Measurements from ENCODE around the gene TRIM21. TPM values are rescaled to one million over a fixed set of nuclear protein-coding genes. Genes with fewer than 3 reads are reported as not detected.

TRIM21 gene
- total RNA-seq, 2 donors from 2014 or later: 9.8 to 10.0 TPM

- H3K36me3 Mint-ChIP-seq (ENCODE audit: low read depth): peaks cover 47% of the 10 kb centered on the region
- no peaks in the 10 kb centered on the region for H3K9me3 Mint-ChIP-seq
- Histone ChIP-seq H3K36me3 (ENCODE audit: control insufficient read depth, insufficient read depth, low read length) (peaks cover 8% of the 10 kb centered on the region), H3K9me3 (ENCODE audit: control insufficient read depth, low read length) (no peaks in the 10 kb centered on the region), H3K9ac (ENCODE audit: extremely low read depth, low read length, poor library complexity, severe bottlenecking) (no peak overlapping the region), H3K27ac (ENCODE audit: low read depth, low read length) (no peak overlapping the region), H3K27me3 (ENCODE audit: control insufficient read depth, insufficient read depth, low read length, poor library complexity, severe bottlenecking) (no peaks in the 10 kb centered on the region), H3K4me3 (ENCODE audit: low read length) (no peak overlapping the region), H3K4me1 (ENCODE audit: control insufficient read depth, insufficient read depth, low read length) (no peaks in the 10 kb centered on the region)
- no peak for DNase-seq
- no peak overlapping the region for H3K27ac Mint-ChIP-seq
- 97 to 100% methylated on average over 1 to 2 of the region's 2 CpGs for WGBS, 2 experiments (ENCODE audit: insufficient coverage in 1 of 2, insufficient read length in 1 of 2)
- TF ChIP-seq, protein P1, sequence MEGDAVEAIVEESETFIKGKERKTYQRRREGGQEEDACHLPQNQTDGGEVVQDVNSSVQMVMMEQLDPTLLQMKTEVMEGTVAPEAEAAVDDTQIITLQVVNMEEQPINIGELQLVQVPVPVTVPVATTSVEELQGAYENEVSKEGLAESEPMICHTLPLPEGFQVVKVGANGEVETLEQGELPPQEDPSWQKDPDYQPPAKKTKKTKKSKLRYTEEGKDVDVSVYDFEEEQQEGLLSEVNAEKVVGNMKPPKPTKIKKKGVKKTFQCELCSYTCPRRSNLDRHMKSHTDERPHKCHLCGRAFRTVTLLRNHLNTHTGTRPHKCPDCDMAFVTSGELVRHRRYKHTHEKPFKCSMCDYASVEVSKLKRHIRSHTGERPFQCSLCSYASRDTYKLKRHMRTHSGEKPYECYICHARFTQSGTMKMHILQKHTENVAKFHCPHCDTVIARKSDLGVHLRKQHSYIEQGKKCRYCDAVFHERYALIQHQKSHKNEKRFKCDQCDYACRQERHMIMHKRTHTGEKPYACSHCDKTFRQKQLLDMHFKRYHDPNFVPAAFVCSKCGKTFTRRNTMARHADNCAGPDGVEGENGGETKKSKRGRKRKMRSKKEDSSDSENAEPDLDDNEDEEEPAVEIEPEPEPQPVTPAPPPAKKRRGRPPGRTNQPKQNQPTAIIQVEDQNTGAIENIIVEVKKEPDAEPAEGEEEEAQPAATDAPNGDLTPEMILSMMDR (conservative IDR thresholded peaks at IDR 0.05): no peak
- H3K27me3 Mint-ChIP-seq (ENCODE audit: insufficient read depth): no peaks in the 10 kb centered on the region
- no peaks in the 10 kb centered on the region for H3K4me1 Mint-ChIP-seq
- H3K4me3 Mint-ChIP-seq: no peak overlapping the region
These were observed 5.3 kb downstream of the TRIM21 start for GRCh38 chr11:4388221-4388620.

DNA sequence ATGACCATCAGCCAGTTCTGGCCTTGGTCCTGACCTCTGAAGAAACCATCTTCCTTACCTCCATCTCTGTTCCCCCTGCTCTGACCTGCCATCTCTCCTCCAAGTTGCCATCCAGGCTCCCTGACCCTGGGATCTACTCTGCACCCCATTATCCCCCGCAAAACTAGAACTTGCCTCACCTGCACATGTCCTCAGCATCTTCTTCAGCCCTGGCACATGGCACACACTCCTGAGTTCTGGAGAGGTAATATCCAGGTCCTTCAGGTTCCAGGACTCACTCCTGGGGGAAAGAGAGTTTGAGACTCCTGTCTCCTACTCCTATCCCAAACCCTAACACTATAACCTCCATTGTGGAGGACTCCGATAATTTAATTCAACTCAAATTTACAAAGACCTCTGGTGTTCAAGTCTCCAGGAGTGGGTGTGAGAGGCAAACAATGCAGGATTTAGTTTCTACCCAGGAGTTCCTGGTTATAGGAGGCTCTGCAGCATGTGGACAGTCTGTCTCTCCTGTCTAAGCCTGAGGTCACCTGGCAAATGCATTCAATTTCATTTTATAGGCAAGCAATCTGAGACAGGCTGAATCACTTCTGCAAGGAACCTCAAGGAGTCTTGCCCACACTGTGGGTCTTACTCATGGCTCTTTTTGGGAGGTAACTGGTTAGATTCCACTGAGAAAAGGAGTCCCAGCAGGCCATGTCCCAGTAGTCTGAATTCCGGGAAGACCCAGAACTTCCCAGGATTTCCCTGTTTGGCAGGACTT is 7.3 kb downstream of the TRIM21 start:
- H3K27me3 ChIP-seq (ENCODE audit: control insufficient read depth, insufficient read depth, low read length, poor library complexity, severe bottlenecking): no peaks in the 10 kb centered on the region
- Mint-ChIP-seq H3K4me1 (no peaks in the 10 kb centered on the region), H3K27ac (no peak overlapping the region), H3K4me3 (no peak overlapping the region), H3K36me3 (ENCODE audit: low read depth) (peaks cover 42% of the 10 kb centered on the region), H3K27me3 (ENCODE audit: insufficient read depth) (no peaks in the 10 kb centered on the region), H3K9me3 (no peaks in the 10 kb centered on the region)
- no peaks in the 10 kb centered on the region for H3K4me1 ChIP-seq (ENCODE audit: control insufficient read depth, insufficient read depth, low read length)
- TF ChIP-seq, protein P1 (conservative IDR thresholded peaks at IDR 0.05): no peak
- H3K4me3 ChIP-seq (ENCODE audit: low read length): no peak overlapping the region
- H3K9me3 ChIP-seq (ENCODE audit: control insufficient read depth, low read length): no peaks in the 10 kb centered on the region
- H3K36me3 ChIP-seq (ENCODE audit: control insufficient read depth, insufficient read depth, low read length): peaks cover 8% of the 10 kb centered on the region
- WGBS, 2 experiments (ENCODE audit: insufficient coverage in 1 of 2, insufficient read length in 1 of 2): 83 to 91% methylated on average over 2 to 3 of the region's 3 CpGs
- no peak for DNase-seq
- H3K27ac ChIP-seq (ENCODE audit: low read depth, low read length): no peak overlapping the region
- no peak overlapping the region for H3K9ac ChIP-seq (ENCODE audit: extremely low read depth, low read length, poor library complexity, severe bottlenecking)

- DNase-seq: no peak
- Mint-ChIP-seq H3K27ac (no peak overlapping the region), H3K4me3 (no peak overlapping the region), H3K4me1 (no peaks in the 10 kb centered on the region), H3K36me3 (ENCODE audit: low read depth) (peaks cover 15% of the 10 kb centered on the region), H3K27me3 (ENCODE audit: insufficient read depth) (no peaks in the 10 kb centered on the region), H3K9me3 (no peaks in the 10 kb centered on the region)
- H3K4me1 ChIP-seq (ENCODE audit: control insufficient read depth, insufficient read depth, low read length): no peaks in the 10 kb centered on the region
- H3K27me3 ChIP-seq (ENCODE audit: control insufficient read depth, insufficient read depth, low read length, poor library complexity, severe bottlenecking): no peaks in the 10 kb centered on the region
- H3K27ac ChIP-seq (ENCODE audit: low read depth, low read length): no peak overlapping the region
- TF ChIP-seq, protein P1 (conservative IDR thresholded peaks at IDR 0.05): no peak
- H3K9ac ChIP-seq (ENCODE audit: extremely low read depth, low read length, poor library complexity, severe bottlenecking): no peak overlapping the region
- no peaks in the 10 kb centered on the region for H3K36me3 ChIP-seq (ENCODE audit: control insufficient read depth, insufficient read depth, low read length)
- H3K9me3 ChIP-seq (ENCODE audit: control insufficient read depth, low read length): no peaks in the 10 kb centered on the region
- H3K4me3 ChIP-seq (ENCODE audit: low read length): no peak overlapping the region
- 85% methylated on average over 2 of the region's 2 CpGs; no CpG with 5 or more reads in 1 of the 2 experiments for WGBS, 2 experiments (ENCODE audit: insufficient coverage in 1 of 2, insufficient read length in 1 of 2)
These were observed 11.6 kb downstream of the TRIM21 start for GRCh38 chr11:4381901-4382300.
